Endothelial cell (in vitro differentiated cells): ENCODE data around the gene ZNF763. TPM values are rescaled to one million over a fixed set of nuclear protein-coding genes. Genes with fewer than 3 reads are reported as not detected.
"Not testable (repeated sequence)": the region's sequence is repeated elsewhere in the genome, so short reads cannot be mapped to it uniquely, and the experiment has no call there.

Source experiments
- DNase-seq: peaks from one replicate; pipeline ENCODE4 v3.0.0; 2021; ENCODE audit warnings: low spot score
- H3K27ac Mint-ChIP-seq: one replicate; pipeline ENCODE4 v1.8.0; 2021; ENCODE audit warnings: mixed read lengths, inconsistent platforms; ENCODE audit not compliant: unreplicated experiment
- H3K27me3 Mint-ChIP-seq: one replicate; pipeline ENCODE4 v1.8.0; 2021; ENCODE audit warnings: mild to moderate bottlenecking, moderate library complexity, mixed read lengths, inconsistent platforms; ENCODE audit not compliant: unreplicated experiment
- H3K36me3 Mint-ChIP-seq: one replicate; pipeline ENCODE4 v1.8.0; 2021; ENCODE audit warnings: mild to moderate bottlenecking, low read depth, mixed read lengths, inconsistent platforms; ENCODE audit not compliant: unreplicated experiment
- H3K4me1 Mint-ChIP-seq: one replicate; pipeline ENCODE4 v1.8.0; 2021; ENCODE audit warnings: mild to moderate bottlenecking, mixed read lengths, inconsistent platforms; ENCODE audit not compliant: unreplicated experiment
- H3K4me3 Mint-ChIP-seq: one replicate; pipeline ENCODE4 v1.8.0; 2021; ENCODE audit warnings: mild to moderate bottlenecking, mixed read lengths, inconsistent platforms; ENCODE audit not compliant: unreplicated experiment
- H3K9me3 Mint-ChIP-seq: one replicate; pipeline ENCODE4 v1.8.0; 2021; ENCODE audit warnings: mixed read lengths, inconsistent platforms; ENCODE audit not compliant: unreplicated experiment
- total RNA-seq: library from RNA; stranded (reverse); fragmentation: NEBNext Ultra II Directional; extraction: Animal tissue kit (Norgen Biotek cat#: 25700); gene quantifications from one replicate; pipeline ENCODE4 v1.2.1, GENCODE V29; 2021; ENCODE audit not compliant: unreplicated experiment
- TF ChIP-seq, protein P1 (sequence below): fragments of 200-600 bp; sonication (generic); IDR thresholded peaks from one replicate; pipeline ENCODE4 v1.5.0; 2021; ENCODE audit warnings: antibody characterized with exemption; ENCODE audit not compliant: unreplicated experiment

Gene ZNF763
- total RNA-seq, 1 donor from 2014 or later, result not detected

DNA sequence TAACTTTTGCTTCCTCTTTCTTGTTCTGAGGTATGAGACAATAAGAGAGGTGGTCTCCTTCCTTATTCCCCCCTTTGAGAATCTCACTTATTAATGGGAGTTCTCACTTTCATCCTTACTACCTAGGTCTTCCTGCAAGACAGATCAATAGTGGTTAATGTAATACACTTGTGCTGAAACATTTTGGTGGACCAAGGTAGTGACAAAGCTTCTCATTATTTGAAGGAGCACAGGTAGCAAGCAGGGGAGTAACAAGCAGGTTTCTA, 22.1 kb upstream of the ZNF763 start:
- Mint-ChIP-seq H3K27ac (no peak overlapping the region), H3K9me3 (peaks cover 39% of the 10 kb centered on the region)

GRCh38 chr19:11944656-11945055, 20.2 kb upstream of the ZNF763 start:
- TF ChIP-seq, protein P1, sequence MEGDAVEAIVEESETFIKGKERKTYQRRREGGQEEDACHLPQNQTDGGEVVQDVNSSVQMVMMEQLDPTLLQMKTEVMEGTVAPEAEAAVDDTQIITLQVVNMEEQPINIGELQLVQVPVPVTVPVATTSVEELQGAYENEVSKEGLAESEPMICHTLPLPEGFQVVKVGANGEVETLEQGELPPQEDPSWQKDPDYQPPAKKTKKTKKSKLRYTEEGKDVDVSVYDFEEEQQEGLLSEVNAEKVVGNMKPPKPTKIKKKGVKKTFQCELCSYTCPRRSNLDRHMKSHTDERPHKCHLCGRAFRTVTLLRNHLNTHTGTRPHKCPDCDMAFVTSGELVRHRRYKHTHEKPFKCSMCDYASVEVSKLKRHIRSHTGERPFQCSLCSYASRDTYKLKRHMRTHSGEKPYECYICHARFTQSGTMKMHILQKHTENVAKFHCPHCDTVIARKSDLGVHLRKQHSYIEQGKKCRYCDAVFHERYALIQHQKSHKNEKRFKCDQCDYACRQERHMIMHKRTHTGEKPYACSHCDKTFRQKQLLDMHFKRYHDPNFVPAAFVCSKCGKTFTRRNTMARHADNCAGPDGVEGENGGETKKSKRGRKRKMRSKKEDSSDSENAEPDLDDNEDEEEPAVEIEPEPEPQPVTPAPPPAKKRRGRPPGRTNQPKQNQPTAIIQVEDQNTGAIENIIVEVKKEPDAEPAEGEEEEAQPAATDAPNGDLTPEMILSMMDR, result no peak
- H3K4me3 Mint-ChIP-seq, result no peak overlapping the region

More for the DNA sequence above, 22.1 kb upstream of the ZNF763 start:
- DNase-seq, result no peak
- H3K4me3 Mint-ChIP-seq, result no peak overlapping the region
- H3K36me3 Mint-ChIP-seq, result peaks cover 23% of the 10 kb centered on the region
- TF ChIP-seq, protein P1, result no peak
- H3K27me3 Mint-ChIP-seq, result peaks cover 4% of the 10 kb centered on the region
- no peaks in the 10 kb centered on the region for H3K4me1 Mint-ChIP-seq

DNA sequence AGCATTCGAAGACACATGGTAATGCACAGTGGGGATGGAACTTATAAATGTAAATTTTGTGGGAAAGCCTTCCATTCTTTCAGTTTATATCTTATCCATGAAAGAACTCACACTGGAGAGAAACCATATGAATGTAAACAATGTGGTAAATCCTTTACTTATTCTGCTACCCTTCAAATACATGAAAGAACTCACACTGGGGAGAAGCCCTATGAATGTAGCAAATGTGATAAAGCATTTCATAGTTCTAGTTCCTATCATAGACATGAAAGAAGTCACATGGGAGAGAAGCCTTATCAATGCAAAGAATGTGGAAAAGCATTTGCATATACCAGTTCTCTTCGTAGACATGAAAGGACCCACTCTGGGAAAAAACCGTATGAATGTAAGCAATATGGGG, 16.2 kb upstream of the ZNF763 start:
- Mint-ChIP-seq H3K36me3 (peaks cover 15% of the 10 kb centered on the region), H3K27me3 (peaks cover 1% of the 10 kb centered on the region), H3K4me3 (no peak overlapping the region), H3K9me3 (peaks cover 41% of the 10 kb centered on the region), H3K27ac (no peak overlapping the region), H3K4me1 (no peaks in the 10 kb centered on the region)
- TF ChIP-seq, protein P1, result no peak
- no peak for DNase-seq

More at GRCh38 chr19:11944656-11945055, 20.2 kb upstream of the ZNF763 start:
- no peak overlapping the region for H3K27ac Mint-ChIP-seq
- peaks cover 27% of the 10 kb centered on the region for H3K36me3 Mint-ChIP-seq
- DNase-seq, result no peak
- peaks cover 1% of the 10 kb centered on the region for H3K27me3 Mint-ChIP-seq
- no peaks in the 10 kb centered on the region for H3K4me1 Mint-ChIP-seq
- H3K9me3 Mint-ChIP-seq, result peaks cover 41% of the 10 kb centered on the region

GRCh38 chr19:11949201-11949600, 15.6 kb upstream of the ZNF763 start:
- Mint-ChIP-seq H3K4me3 (no peak overlapping the region), H3K27me3 (peaks cover 1% of the 10 kb centered on the region), H3K4me1 (no peaks in the 10 kb centered on the region), H3K9me3 (peaks cover 46% of the 10 kb centered on the region), H3K27ac (no peak overlapping the region), H3K36me3 (peaks cover 10% of the 10 kb centered on the region)
- DNase-seq, result no peak
- TF ChIP-seq, protein P1, result no peak

DNA sequence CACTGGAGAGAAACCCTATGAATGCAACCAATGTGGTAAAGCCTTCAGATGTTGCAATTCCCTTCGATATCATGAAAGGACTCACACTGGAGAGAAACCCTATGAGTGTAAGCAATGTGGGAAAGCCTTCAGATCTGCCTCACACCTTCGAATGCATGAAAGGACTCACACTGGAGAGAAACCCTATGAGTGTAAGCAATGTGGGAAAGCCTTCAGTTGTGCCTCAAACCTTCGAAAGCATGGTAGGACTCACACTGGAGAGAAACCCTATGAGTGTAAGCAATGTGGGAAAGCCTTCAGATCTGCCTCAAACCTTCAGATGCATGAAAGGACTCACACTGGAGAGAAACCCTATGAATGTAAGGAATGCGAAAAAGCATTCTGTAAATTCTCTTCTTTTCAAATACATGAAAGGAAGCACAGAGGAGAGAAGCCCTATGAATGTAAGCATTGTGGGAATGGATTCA, 15.2 kb upstream of the ZNF763 start:
- H3K4me1 Mint-ChIP-seq, H3K36me3 Mint-ChIP-seq, DNase-seq, H3K27me3 Mint-ChIP-seq, H3K4me3 Mint-ChIP-seq, H3K27ac Mint-ChIP-seq: not testable (repeated sequence)
- peaks cover 46% of the 10 kb centered on the region for H3K9me3 Mint-ChIP-seq

GRCh38 chr19:11950312-11950711, 14.5 kb upstream of the ZNF763 start:
- peaks cover 7% of the 10 kb centered on the region for H3K36me3 Mint-ChIP-seq
- TF ChIP-seq, protein P1, result no peak
- DNase-seq, result no peak
- H3K9me3 Mint-ChIP-seq, result peaks cover 48% of the 10 kb centered on the region
- no peaks in the 10 kb centered on the region for H3K4me1 Mint-ChIP-seq
- H3K27me3 Mint-ChIP-seq, result no peaks in the 10 kb centered on the region
- no peak overlapping the region for H3K27ac Mint-ChIP-seq
- no peak overlapping the region for H3K4me3 Mint-ChIP-seq
